ENCODE results near the gene TRAPPC1.

- TF ChIP-seq CTCF (conservative IDR thresholded peaks at IDR 0.05) (no peak), EZH2 (IDR thresholded peaks at IDR 0.05; ENCODE audit: low read depth) (no peak)
Observed at GRCh38 chr17:7882068-7882467, 49.7 kb downstream of the TRAPPC1 start.
